Astrocyte (in vitro differentiated cells and primary cell): ENCODE results near the gene AKR1D1.

Source experiments
- CTCF ChIP-seq: IDR thresholded peaks from 2 replicates; pipeline ENCODE4 v1.5.1; 2011; ENCODE audit warnings: low read depth, mild to moderate bottlenecking, inconsistent platforms, low read length, moderate library complexity; ENCODE audit not compliant: insufficient read depth
- EZH2 ChIP-seq: IDR thresholded peaks from 2 replicates; pipeline ENCODE4 v1.6.1; 2012; ENCODE audit warnings: mild to moderate bottlenecking, low read length, inconsistent platforms; ENCODE audit not compliant: insufficient read depth

GRCh38 chr7:138076196-138076595 lies at the start of gene AKR1D1:
- no peak for TF ChIP-seq EZH2
- TF ChIP-seq CTCF = no peak
